ENCODE results near the gene SLC25A29.
"Not testable (repeated sequence)": the region's sequence is repeated elsewhere in the genome, so short reads cannot be mapped to it uniquely, and the experiment has no call there.

- TF ChIP-seq CTCF (conservative IDR thresholded peaks at IDR 0.05 in 1 of 2, IDR thresholded peaks at IDR 0.05 in 1 of 2; ENCODE audit: low read depth in 1 of 2, low read length in 2 of 2); EZH2 (IDR thresholded peaks at IDR 0.05; ENCODE audit: low read length, missing control alignments): not testable (repeated sequence)
Measured at GRCh38 chr14:100283436-100283835, 22.8 kb downstream of the SLC25A29 start.
